Gastrocnemius medialis (tissue), 4 donors: Measurements from ENCODE around the gene RBM34.

Experiments used
- CTCF ChIP-seq, 5 experiments: fragments of 450-650 bp in 3 of 5; fragments of 200-600 bp in 2 of 5; sonication (generic) in 2 of 5; IDR thresholded peaks in 4 of 5; conservative IDR thresholded peaks in 1 of 5; 1 replicate in 4 of 5; 2 replicates in 1 of 5; pipeline ENCODE4 v1.5.1; 2016 to 2019; ENCODE audit warnings: antibody characterized with exemption in 5 of 5, mild to moderate bottlenecking in 3 of 5, moderate library complexity in 3 of 5
- POLR2A ChIP-seq, 2 donors: fragments of 450-650 bp; IDR thresholded peaks; one replicate each; pipeline ENCODE4 v1.6.1; 2017; ENCODE audit warnings: antibody characterized with exemption in 2 of 2, mild to moderate bottlenecking in 2 of 2, moderate library complexity in 2 of 2

- no peak for TF ChIP-seq POLR2A (IDR thresholded peaks at IDR 0.05)
- no peak for TF ChIP-seq CTCF (IDR thresholded peaks at IDR 0.05 in 4 of 5, conservative IDR thresholded peaks at IDR 0.05 in 1 of 5)
Measured at GRCh38 chr1:235158680-235159079, 2.4 kb downstream of the RBM34 start.
